ENCODE results near the gene NPDC1.
"Not testable (repeated sequence)": the region's sequence is repeated elsewhere in the genome, so short reads cannot be mapped to it uniquely, and the experiment has no call there.

The NPDC1 gene

GRCh38 chr9:137038916-137039315 is 7.1 kb downstream of the NPDC1 start:
- no peak for DNase-seq

GRCh38 chr9:137037483-137037882 is 8.5 kb downstream of the NPDC1 start:
- no peak for DNase-seq

- DNase-seq = no peak
Measured at GRCh38 chr9:137037035-137037434, 8.9 kb downstream of the NPDC1 start.

GRCh38 chr9:137035937-137036336 is 10.0 kb downstream of the NPDC1 start:
- no peak for DNase-seq

GRCh38 chr9:137035507-137035834 is 10.5 kb downstream of the NPDC1 start:
- no peak for DNase-seq

GRCh38 chr9:137034709-137035506 is 11.1 kb downstream of the NPDC1 start:
- DNase-seq = peak; percentile 88

GRCh38 chr9:137034039-137034708 is 11.8 kb downstream of the NPDC1 start:
- peak in 1 of 2 donors; percentile 35 for DNase-seq

- DNase-seq = not testable (repeated sequence)
Measured at GRCh38 chr9:137033481-137033880, 12.5 kb downstream of the NPDC1 start.

- peak; percentile 31 to 69 for DNase-seq
Measured at GRCh38 chr9:137032858-137033257, 13.1 kb downstream of the NPDC1 start.

GRCh38 chr9:137031904-137032640 is 13.9 kb downstream of the NPDC1 start, which contains the start of gene FUT7:
FUT7 (minus strand) TSS chr9:137032088; CDS start chr9:137031991, 97 bp downstream.
- peak; percentile 48 to 64 for DNase-seq

GRCh38 chr9:137030538-137031527 is 15.1 kb downstream of the NPDC1 start:
- peak; percentile 49 to 61 for DNase-seq

GRCh38 chr9:137030006-137030405 is 16.0 kb downstream of the NPDC1 start:
- no peak for DNase-seq

- DNase-seq = peak; percentile 65 to 72
Measured at GRCh38 chr9:137029058-137029936, 16.7 kb downstream of the NPDC1 start.

- peak; percentile 73 to 77 for DNase-seq
Measured at GRCh38 chr9:137028263-137029057, 17.5 kb downstream of the NPDC1 start.

- DNase-seq = no peak
Measured at GRCh38 chr9:137027369-137028262, 18.4 kb downstream of the NPDC1 start, which contains the start of gene ABCA2. ABCA2 (minus strand) TSS chr9:137028237; CDS start chr9:137028140, 97 bp downstream.

GRCh38 chr9:137026828-137027227 is 19.1 kb downstream of the NPDC1 start:
- DNase-seq = no peak

- DNase-seq = no peak
Measured at GRCh38 chr9:137026384-137026783, 19.6 kb downstream of the NPDC1 start.

GRCh38 chr9:137025517-137025966 is 20.4 kb downstream of the NPDC1 start:
- peak; percentile 27 to 53 for DNase-seq

GRCh38 chr9:137023583-137023991 is 22.4 kb downstream of the NPDC1 start:
- no peak for DNase-seq
